GM18907 (cell line): ENCODE measurements around the gene ZNF354C.
"Not testable (repeated sequence)": the region's sequence is repeated elsewhere in the genome, so short reads cannot be mapped to it uniquely, and the experiment has no call there.

Source experiments
- ATAC-seq: cut with Tn5 transposase; IDR thresholded peaks from one replicate; pipeline ENCODE4 v1.9.1; 2021; ENCODE audit warnings: mild to moderate bottlenecking, moderate library complexity; ENCODE audit not compliant: unreplicated experiment

ZNF354C gene

GRCh38 chr5:179060116-179061008 lies at the start of gene ZNF354C:
Gene ZNF354C (plus strand): TSS chr5:179060373. CDS start chr5:179062069, 1,696 bp downstream.
- ATAC-seq, result peak; percentile 92

GRCh38 chr5:179023528-179024189 lies 36.5 kb upstream of the ZNF354C start, which contains the start of gene ZNF879:
Gene ZNF879 (plus strand): TSS chr5:179023804. CDS start chr5:179025005, 1,201 bp downstream.
- peak; percentile 88 for ATAC-seq

- no peak for ATAC-seq
Observed at GRCh38 chr5:179033004-179033580, 27.1 kb upstream of the ZNF354C start.

GRCh38 chr5:179044765-179045164 lies 15.4 kb upstream of the ZNF354C start:
- ATAC-seq, result no peak

- no peak for ATAC-seq
Observed at GRCh38 chr5:179051784-179052183, 8.4 kb upstream of the ZNF354C start.

GRCh38 chr5:179054036-179054785 lies 6.0 kb upstream of the ZNF354C start:
- no peak for ATAC-seq

GRCh38 chr5:179054876-179055275 lies 5.3 kb upstream of the ZNF354C start:
- no peak for ATAC-seq

- no peak for ATAC-seq
Observed at GRCh38 chr5:179055436-179055835, 4.7 kb upstream of the ZNF354C start.

GRCh38 chr5:179055841-179056240 lies 4.3 kb upstream of the ZNF354C start:
- no peak for ATAC-seq

GRCh38 chr5:179061025-179061424 lies 852 bp downstream of the ZNF354C start:
- ATAC-seq, result no peak

- ATAC-seq, result no peak
Observed at GRCh38 chr5:179065703-179066102, 5.5 kb downstream of the ZNF354C start.

- ATAC-seq, result no peak
Observed at GRCh38 chr5:179079165-179079987, 19.2 kb downstream of the ZNF354C start.

- no peak for ATAC-seq
Observed at GRCh38 chr5:179080724-179081123, 20.6 kb downstream of the ZNF354C start.

- ATAC-seq, result no peak
Observed at GRCh38 chr5:179089502-179089901, 29.3 kb downstream of the ZNF354C start.

GRCh38 chr5:179101282-179101681 lies 41.1 kb downstream of the ZNF354C start:
- not testable (repeated sequence) for ATAC-seq

- ATAC-seq, result no peak
Observed at GRCh38 chr5:179110528-179110927, 50.4 kb downstream of the ZNF354C start.

- ATAC-seq, result no peak
Observed at GRCh38 chr5:179111267-179112207, 51.4 kb downstream of the ZNF354C start.

GRCh38 chr5:179112469-179113142 lies 52.4 kb downstream of the ZNF354C start:
- no peak for ATAC-seq
